ENCODE results near the gene THEM5.
"Not testable (repeated sequence)": the region's sequence is repeated elsewhere in the genome, so short reads cannot be mapped to it uniquely, and the experiment has no call there.

The THEM5 gene

DNA sequence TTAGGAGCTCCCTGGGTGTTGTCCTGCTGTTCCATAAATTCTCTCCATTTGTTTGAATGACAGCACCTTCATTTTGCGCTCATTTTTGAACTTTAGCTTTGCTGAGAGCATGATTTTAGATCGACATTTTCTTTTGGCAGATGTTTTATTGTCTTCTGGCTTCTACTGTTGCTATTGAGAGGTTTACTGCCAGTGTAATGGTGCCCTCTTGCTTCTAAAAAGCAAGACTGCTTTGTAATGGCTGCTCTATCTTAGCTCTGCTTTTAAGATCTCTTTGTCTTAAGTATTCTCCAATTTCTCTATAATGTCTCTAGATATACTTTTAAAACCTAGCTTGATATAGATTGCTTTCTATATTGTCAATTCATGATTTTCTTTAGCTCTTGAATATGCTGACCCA, 28.0 kb upstream of the THEM5 start:
- no peak for DNase-seq (ENCODE audit: low read depth)
- H3K4me3 ChIP-seq (ENCODE audit: low read depth, low read length): no peak overlapping the region
- TF ChIP-seq, protein P1, sequence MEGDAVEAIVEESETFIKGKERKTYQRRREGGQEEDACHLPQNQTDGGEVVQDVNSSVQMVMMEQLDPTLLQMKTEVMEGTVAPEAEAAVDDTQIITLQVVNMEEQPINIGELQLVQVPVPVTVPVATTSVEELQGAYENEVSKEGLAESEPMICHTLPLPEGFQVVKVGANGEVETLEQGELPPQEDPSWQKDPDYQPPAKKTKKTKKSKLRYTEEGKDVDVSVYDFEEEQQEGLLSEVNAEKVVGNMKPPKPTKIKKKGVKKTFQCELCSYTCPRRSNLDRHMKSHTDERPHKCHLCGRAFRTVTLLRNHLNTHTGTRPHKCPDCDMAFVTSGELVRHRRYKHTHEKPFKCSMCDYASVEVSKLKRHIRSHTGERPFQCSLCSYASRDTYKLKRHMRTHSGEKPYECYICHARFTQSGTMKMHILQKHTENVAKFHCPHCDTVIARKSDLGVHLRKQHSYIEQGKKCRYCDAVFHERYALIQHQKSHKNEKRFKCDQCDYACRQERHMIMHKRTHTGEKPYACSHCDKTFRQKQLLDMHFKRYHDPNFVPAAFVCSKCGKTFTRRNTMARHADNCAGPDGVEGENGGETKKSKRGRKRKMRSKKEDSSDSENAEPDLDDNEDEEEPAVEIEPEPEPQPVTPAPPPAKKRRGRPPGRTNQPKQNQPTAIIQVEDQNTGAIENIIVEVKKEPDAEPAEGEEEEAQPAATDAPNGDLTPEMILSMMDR (IDR thresholded peaks at IDR 0.05; ENCODE audit: insufficient read depth, low read depth, low read length, missing control alignments): no peak

DNA sequence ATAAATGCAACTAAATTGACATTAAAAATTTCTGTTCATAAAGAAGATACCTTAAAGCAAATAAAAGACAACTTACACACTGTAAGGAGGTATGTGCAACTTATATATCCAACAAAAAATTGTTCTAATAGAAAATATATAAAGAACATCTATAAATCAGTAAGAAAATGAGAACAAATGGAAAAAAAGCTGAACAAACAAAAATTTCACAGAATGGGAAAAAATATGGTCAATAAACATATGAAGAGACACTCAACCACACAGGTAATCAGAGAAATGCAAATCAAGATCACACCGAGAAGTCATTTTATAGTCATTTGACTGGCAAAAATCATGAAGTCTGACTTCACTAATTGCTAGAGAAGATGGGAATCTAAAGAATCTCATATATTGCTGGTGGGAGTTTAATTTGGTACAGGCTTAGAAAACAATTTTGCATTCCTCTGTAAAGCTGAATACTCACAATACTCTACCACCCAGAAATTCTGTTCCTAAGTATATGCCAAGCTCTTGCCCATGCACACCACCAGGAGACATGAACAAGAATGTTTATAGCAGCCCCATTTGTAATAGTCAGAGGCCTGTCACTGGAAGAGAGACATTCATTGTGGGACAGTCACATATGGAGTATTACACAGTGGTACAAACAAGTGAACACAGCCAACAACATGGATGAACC, 22.0 kb upstream of the THEM5 start:
- DNase-seq (ENCODE audit: low read depth): no peak
- TF ChIP-seq, protein P1 (IDR thresholded peaks at IDR 0.05; ENCODE audit: insufficient read depth, low read depth, low read length, missing control alignments): no peak
- no peak overlapping the region for H3K4me3 ChIP-seq (ENCODE audit: low read depth, low read length)

DNA sequence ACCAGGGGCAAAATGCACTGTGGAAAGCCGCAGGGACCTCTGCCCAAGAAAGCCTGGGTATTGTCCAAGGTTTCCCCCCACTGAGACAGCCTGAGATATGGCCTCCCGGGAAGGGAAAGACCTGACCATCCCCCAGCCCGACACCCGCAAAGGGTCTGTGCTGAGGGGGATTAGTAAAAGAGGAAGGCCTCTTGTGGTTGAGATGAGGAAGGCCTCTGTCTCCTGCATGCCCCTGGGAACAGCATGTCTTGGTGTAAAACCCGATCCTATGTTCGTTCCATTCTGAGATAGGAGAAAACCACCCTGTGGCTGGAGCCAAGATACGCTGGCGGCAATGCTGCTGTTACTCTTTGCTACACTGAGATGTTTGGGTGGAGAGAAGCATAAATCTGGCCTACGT, 19.3 kb upstream of the THEM5 start:
- not testable (repeated sequence) for DNase-seq (ENCODE audit: low read depth); H3K4me3 ChIP-seq (ENCODE audit: low read depth, low read length)

DNA sequence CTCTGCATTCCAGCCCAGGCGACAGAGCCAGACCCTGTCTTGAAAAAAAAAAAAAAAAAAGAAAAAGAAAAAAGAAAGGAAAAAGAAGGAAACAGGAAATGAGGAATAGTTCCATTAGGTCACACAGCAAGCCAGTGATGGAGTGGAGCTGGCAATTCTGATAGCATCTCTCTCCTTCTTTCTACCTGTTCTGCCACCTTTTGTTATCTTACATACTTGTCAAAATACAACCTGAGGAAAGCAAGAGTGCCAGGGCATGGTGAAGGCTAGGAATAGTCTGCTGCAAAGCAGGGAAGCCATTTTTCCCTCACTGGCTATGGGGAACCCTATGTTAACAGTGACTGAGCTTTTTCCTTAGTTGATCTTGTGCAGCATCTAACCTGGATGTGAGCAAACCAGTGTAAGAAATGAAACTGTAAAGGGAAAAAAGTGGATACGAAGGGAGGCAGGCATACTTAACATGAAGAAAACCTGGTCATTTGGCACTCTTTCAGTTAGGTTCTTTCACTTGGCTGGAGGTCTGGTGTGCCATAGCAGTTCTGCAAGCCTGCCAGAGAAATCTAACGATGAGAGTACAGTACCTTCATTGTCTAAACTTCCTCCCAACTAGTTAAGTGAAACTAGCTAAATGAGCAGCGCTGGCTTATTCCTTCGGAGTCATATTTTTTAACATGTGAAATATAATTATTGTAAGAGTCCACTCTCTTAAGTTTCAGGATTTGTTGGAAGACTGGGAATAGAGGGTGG, 17.9 kb upstream of the THEM5 start:
- no peak for DNase-seq (ENCODE audit: low read depth)
- no peak overlapping the region for H3K4me3 ChIP-seq (ENCODE audit: low read depth, low read length)
- TF ChIP-seq, protein P1 (IDR thresholded peaks at IDR 0.05; ENCODE audit: insufficient read depth, low read depth, low read length, missing control alignments): no peak

DNA sequence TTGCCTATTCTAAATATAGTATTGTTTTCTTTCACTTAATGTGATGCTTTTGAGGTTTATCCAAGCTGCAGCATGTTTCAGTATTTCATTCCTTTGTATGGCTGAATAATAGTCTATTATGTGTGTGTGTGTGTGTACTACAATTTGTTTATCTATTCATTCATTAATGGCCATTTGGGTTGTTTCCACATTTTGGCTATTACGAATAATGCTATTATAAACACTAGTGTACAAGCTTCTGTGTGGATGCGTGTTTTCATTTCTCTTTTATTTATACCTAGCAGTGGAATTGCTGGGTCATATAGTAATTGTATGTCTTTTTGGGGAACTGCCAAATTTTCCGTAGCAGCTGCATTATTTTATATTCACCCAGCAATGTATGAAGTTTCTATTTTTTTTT, 15.0 kb upstream of the THEM5 start:
- no peak overlapping the region for H3K4me3 ChIP-seq (ENCODE audit: low read depth, low read length)
- no peak for DNase-seq (ENCODE audit: low read depth)
- TF ChIP-seq, protein P1 (IDR thresholded peaks at IDR 0.05; ENCODE audit: insufficient read depth, low read depth, low read length, missing control alignments): no peak

DNA sequence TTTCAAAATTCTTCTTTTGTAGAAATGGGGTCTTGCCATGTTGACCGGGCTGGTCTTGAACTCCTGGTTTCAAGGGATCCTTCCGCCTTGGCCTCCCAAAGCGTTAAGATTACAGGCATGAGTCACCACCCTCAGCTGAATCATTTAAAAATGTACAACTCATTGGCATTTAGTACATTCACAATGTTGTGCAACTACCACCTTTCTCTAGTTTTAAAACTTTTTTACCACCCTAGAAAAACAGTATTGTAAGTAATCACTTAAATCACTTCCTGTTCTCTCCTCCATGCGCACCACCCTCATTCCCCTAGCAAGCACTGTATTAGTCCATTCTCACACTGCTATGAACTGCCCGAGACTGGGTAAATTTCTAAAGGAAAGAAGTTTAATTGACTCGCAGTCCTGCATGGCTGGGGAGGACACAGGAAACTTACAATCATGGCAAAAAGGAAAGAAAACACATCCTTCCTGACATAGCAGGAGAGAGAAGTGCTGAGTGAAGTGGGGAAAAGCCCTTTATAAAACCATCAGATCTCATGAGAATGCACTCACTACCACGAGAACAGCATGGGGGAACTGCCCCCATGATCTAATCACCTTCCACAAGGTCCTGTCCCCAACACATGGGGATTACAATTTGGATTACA, 14.4 kb upstream of the THEM5 start:
- H3K4me3 ChIP-seq (ENCODE audit: low read depth, low read length): no peak overlapping the region
- no peak for DNase-seq (ENCODE audit: low read depth)
- TF ChIP-seq, protein P1 (IDR thresholded peaks at IDR 0.05; ENCODE audit: insufficient read depth, low read depth, low read length, missing control alignments): no peak

DNA sequence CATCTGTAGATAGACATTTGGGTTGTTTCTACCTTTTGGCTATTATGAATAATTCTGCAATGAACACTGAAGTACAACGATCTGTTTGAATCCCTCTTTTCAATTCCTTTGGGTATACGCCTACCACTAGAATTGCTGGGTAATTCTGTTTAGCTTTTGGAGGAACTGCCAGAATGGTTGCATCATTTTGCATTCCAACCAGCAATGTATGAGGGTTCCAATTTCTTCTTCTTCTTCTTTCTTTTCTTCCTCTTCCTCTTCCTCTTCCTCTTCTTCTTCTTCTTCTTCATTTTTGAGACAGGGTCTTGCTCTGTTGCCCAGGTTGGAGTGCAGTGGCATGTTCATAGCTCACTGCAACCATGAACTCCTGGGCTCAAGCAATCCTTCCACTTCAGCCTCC, 13.8 kb upstream of the THEM5 start:
- TF ChIP-seq, protein P1 (IDR thresholded peaks at IDR 0.05; ENCODE audit: insufficient read depth, low read depth, low read length, missing control alignments): no peak
- no peak for DNase-seq (ENCODE audit: low read depth)
- no peak overlapping the region for H3K4me3 ChIP-seq (ENCODE audit: low read depth, low read length)
